ENCODE results near the gene RGL3.
"Not testable (repeated sequence)": the region's sequence is repeated elsewhere in the genome, so short reads cannot be mapped to it uniquely, and the experiment has no call there.

RGL3 gene, protein sequence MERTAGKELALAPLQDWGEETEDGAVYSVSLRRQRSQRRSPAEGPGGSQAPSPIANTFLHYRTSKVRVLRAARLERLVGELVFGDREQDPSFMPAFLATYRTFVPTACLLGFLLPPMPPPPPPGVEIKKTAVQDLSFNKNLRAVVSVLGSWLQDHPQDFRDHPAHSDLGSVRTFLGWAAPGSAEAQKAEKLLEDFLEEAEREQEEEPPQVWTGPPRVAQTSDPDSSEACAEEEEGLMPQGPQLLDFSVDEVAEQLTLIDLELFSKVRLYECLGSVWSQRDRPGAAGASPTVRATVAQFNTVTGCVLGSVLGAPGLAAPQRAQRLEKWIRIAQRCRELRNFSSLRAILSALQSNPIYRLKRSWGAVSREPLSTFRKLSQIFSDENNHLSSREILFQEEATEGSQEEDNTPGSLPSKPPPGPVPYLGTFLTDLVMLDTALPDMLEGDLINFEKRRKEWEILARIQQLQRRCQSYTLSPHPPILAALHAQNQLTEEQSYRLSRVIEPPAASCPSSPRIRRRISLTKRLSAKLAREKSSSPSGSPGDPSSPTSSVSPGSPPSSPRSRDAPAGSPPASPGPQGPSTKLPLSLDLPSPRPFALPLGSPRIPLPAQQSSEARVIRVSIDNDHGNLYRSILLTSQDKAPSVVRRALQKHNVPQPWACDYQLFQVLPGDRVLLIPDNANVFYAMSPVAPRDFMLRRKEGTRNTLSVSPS

DNA sequence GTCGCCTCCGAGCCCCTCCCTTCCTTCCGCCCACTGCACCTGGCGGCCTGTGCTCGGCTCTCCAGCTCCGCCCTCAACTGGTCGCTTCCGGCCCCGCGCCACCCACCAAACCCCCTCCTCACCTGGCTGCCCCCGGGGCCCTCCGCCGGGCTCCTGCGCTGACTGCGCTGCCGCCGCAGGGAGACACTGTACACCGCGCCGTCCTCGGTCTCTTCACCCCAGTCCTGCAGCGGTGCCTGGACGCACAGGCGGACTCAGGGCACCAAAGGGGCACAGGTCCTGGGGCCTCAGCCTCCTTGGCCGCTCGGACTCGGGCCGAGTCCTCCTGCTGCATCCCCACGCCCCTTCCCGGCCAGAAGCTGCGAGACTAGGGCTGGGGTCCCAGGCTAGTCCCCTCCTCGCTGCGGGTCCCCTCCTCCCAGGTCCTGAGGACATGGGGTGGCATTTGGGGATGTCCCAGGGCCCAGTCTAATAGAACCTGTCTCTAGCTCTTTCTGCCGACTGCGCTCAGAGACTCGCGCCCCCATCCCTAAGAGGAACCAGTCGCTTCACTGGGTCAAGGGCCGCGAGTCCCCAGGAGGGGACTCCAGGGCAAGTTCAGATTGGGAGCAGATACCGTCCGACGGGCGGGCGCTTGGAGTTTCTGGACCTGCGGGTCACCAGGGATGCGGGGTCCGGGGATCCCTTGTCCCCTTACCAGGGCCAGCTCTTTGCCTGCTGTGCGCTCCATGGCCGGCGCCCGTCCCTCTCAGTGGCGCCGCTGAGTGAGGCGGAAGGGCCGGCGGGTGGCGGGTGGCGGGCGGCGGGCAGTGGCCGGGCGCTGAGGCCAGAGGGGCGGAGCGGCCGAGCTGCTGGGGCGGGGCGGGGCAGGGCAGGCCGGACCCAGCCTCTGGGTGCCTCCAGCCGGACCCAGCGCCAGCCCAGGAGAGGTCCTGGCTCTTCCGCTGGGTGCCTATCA, at the start of gene RGL3:
Gene RGL3 (minus strand): TSS at position 766 of the 958 bp plus-strand sequence. CDS start 36 bp downstream, at position 730.
- no peak for DNase-seq

DNA sequence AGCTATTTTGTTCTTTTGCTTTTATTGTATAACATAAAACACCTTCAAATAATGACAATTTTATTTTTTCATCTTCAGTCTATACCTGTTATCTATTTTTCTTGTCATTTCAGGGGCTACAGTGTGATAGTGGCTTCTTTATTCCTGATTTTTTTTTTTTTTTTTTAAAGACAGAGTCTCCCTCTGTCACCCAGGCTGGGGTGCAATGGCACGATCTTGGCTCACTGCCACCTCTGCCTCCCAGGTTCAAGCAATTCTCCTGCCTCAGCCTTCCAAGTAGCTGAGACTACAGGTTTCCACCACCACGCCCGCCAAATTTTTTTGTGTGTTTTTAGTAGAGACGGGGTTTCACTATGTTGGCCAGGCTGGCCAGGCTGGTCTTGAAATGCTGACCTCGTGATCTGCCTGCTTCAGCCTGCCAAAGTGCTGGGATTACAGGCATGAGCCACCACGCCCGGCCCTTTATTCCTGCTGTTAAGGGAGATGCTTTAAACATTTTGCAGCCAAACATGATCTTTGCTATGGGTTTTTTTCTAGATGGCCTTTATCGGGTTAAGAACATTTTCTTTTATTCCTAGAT, 49.2 kb upstream of the RGL3 start:
- not testable (repeated sequence) for DNase-seq

DNA sequence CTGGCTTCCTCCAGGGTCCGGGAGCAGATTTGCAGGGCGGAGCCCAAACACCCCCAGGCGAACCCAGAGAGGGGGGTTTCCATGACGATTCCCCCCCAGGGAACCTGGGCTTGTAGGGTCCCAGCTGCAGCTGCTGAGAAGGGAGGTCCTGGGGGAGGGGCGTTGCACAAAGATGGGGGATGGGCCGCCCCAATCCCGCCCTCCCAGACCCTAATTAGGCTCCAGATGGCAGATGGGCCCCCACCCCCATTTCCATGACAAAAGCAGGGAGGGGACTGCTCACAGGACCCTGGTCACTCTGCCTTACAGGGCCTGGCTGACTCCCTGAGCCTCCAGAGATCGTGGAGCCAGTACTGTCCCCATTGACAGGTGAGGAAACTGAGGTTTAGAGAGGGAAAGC, 46.5 kb upstream of the RGL3 start:
- DNase-seq = no peak

GRCh38 chr19:11464333-11465265, 45.5 kb upstream of the RGL3 start:
- DNase-seq = no peak

- peak; percentile 10 for DNase-seq
Observed at GRCh38 chr19:11463391-11463790, 44.3 kb upstream of the RGL3 start.

GRCh38 chr19:11461453-11461852, 42.3 kb upstream of the RGL3 start:
- no peak for DNase-seq

- no peak for DNase-seq
Observed at GRCh38 chr19:11460207-11460606, 41.1 kb upstream of the RGL3 start.

- not testable (repeated sequence) for DNase-seq
Observed at GRCh38 chr19:11458912-11459311, 39.8 kb upstream of the RGL3 start.

DNA sequence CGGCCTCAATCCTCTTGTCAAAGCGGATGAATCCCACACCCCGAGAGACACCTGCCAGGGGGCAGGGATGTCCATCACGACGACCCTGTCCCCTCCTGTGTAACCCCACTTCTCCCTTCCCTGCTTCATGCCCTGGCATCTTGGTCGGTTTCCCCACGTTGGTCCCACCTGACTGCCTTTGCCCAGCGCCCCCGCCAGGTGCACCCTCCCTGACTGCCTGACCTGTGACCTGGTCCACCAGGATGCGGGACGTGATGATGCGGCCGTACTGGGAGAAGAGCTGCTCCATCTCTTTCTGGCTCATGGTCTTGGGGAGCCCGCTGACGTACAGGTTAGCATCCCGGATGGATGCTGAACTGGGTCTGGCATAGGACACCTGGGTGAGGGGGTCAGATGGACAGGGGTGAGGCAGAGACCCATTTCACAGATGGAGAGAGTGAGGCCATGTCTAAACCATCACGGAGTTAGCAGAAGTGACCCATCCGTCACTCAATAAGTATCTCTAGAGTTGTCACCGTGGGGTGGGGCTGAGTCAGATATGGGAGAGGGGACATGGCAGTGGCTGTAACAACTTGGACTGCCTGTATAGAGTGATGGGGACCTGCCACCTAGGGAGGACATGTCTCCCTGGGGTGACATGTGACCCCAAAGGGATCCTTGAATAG, 39.3 kb upstream of the RGL3 start:
- DNase-seq = no peak

GRCh38 chr19:11457831-11458230, 38.7 kb upstream of the RGL3 start:
- no peak for DNase-seq

DNA sequence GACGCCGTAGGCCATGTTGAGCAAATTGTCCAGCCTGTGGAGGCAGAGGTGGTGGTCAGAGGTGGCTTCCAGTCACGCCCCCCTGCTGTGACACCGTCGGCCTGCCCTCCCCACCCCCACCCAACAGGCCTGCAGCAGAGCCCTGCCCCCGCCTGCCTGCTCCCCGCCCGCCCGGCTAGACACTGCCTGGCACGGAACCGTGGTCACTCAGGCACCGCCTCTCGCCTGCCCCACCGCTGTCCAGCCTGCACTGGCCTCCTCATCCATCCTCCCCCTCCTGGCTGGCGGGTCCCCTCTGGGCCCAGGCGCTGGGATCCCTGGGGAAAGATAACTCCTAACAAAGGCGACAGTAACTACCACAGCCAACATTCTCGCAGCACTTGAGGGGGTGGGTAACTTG, 38.0 kb upstream of the RGL3 start:
- no peak for DNase-seq

DNA sequence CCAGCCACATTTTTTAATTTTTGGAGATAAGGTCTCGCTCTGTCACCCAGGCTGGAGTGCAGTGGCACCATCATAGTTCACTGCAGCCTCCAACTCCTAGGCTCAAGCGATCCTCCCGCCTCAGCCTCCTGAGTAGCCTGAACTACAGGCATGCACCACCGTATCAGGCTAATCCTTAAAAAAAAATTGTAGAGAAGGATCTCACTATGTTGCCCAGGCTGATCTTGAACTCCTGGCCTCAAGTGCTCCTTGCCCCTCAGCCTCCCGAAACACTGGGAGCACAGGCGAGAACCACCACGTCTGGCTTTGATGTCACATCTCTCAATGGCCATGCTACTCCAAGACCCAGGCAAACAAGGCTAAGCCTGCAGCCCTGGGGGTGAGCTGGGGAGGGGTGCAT, 37.5 kb upstream of the RGL3 start:
- DNase-seq = no peak

DNA sequence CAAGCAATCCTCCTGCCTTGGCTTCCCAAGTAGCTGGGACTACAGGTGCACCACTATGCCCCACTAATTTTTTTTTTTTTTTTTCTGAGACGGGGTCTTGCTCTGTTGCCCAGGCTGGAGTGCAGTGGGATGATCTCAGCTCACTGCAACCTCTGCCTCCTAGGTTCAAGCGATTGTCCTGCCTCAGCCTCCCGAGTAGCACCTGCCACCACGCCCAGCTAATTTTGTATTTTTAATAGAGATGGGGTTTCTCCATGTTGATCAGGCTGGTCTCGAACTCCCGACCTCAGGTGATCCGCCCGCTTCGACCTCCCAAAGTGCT, 36.1 kb upstream of the RGL3 start:
- not testable (repeated sequence) for DNase-seq

DNA sequence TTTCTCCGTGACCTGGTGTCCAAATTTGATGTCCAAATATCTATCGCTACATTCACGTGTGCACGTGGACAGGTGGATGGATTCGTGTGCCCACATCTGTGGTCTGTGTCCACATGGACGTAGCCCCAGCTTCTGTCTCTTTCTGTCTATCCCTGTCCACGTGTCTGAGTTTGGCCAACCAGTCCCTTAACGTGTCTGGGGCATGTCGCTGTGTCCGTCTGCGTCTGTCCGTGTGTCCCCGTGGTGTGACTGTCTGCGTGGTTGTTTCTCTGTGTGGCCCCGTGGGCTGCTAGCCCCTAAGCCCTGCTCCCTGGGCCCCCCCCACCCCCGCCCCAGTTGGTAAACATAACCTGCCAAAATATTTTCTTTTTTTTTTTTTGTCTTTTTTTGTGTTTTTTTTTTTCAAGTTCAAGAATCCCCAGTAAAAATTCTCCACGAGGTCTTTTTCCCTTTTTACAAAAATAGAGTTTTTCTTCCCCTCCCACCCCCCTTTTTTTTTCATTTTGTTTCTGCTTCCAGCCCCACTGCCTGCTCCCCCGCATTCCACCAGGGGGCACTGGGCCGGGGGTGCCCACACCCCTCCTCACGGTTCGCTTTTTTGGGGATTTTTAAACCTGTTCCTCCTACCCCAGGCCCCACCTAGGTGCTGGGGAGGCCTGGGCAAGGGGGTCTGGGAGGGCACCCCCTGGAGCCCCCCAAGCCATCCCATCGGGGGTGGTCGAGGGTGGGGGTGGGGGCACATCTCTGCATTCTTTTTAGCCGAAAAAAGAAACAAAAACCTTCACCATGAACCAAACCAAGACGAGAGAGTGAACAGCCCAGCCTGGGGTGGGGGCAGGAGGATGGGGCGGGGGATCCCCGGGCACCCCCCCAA, 34.6 kb upstream of the RGL3 start:
- peak; percentile 19 for DNase-seq

- no peak for DNase-seq
Observed at GRCh38 chr19:11452620-11453310, 33.7 kb upstream of the RGL3 start.

GRCh38 chr19:11451871-11452619, 32.9 kb upstream of the RGL3 start:
- DNase-seq = no peak

DNA sequence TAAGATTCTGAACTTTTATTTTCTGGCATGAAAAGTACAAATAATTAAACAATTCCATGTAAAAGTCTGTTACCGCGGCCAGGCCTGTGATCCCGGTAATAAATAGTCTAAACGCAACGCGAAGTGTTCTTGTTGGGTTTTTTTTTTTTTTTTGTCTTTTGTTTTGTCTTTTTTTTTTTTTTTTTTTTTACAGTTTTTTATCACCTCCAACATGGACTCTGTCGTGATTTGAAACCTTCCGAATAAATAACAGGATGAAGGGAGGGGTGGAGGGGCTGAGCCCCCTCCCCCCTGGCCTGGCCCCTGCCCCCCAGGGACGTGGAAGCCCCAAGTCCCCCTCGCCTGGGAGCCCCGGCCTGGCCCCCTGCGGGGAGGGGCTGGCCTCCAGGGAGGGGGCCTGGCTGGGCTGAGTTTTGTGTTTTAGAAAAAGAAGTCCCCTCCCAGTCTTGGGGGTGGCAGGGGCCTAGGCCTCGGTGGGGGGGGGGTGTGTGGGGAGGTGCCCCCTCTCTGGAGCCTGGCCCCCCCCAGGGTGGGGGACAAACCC, 32.3 kb upstream of the RGL3 start:
- DNase-seq = no peak

DNA sequence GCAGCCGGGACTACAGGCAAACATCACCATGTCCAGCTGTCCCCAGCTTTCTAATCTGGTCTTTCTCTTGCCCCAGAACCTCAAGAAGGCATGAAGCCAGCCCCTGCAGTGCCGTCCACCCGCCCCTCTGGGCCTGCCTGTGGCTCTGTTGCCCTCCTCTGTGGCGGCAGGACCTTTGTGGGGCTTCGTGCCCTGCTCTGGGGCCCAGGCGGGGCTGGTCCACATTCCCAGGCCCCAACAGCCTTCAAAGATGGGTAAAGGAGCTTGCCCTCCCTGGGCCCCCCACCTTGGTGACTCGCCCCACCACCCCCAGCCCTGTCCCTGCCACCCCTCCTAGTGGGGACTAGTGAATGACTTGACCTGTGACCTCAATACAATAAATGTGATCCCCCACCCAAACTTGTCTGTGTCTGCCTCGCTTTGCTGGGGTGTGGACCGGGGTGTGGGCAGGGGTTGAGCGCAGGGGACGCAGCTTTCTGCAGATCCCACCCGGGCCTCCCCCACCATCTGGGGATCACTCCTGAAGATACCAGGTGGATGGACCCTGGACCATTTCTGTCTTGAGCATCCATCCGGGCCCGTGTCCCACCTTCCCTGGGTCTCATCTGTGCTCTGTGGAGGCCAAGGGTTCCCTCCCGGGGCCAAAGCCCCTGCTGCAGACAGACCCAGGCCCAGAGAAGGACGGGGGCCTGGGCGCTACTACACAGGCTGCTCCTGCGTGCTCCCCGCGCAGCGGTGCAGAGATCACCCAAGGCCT, 31.6 kb upstream of the RGL3 start:
- DNase-seq = no peak

All from activated CD4-positive, alpha-beta T cell treated with anti-CD3 and anti-CD28 coated beads, Interleukin-2, amount 50 U/mL, for 1 hour (primary cell).